HG02759 (cell line): ENCODE results near the gene SLC24A3.

Experiments
- ATAC-seq: cut with Tn5 transposase; IDR thresholded peaks from one replicate; pipeline ENCODE4 v1.9.1; 2021; ENCODE audit warnings: mild to moderate bottlenecking, moderate library complexity; ENCODE audit not compliant: unreplicated experiment

SLC24A3 gene

GRCh38 chr20:19416627-19417026 lies 204.2 kb downstream of the SLC24A3 start:
- no peak for ATAC-seq

- no peak for ATAC-seq
These were observed 207.0 kb downstream of the SLC24A3 start for GRCh38 chr20:19419396-19419795.

GRCh38 chr20:19423097-19423899 lies 210.9 kb downstream of the SLC24A3 start:
- ATAC-seq, result no peak

GRCh38 chr20:19423900-19424620 lies 211.6 kb downstream of the SLC24A3 start:
- ATAC-seq, result no peak

GRCh38 chr20:19426356-19426755 lies 213.9 kb downstream of the SLC24A3 start:
- no peak for ATAC-seq

GRCh38 chr20:19427480-19427879 lies 215.0 kb downstream of the SLC24A3 start:
- ATAC-seq, result no peak

- no peak for ATAC-seq
These were observed 215.5 kb downstream of the SLC24A3 start for GRCh38 chr20:19427913-19428312.

- no peak for ATAC-seq
These were observed 215.9 kb downstream of the SLC24A3 start for GRCh38 chr20:19428324-19428723.

GRCh38 chr20:19429538-19429937 lies 217.1 kb downstream of the SLC24A3 start:
- ATAC-seq, result no peak

- ATAC-seq, result no peak
These were observed 218.3 kb downstream of the SLC24A3 start for GRCh38 chr20:19430641-19431315.

GRCh38 chr20:19431316-19431700 lies 218.9 kb downstream of the SLC24A3 start:
- ATAC-seq, result no peak

GRCh38 chr20:19431906-19432305 lies 219.5 kb downstream of the SLC24A3 start:
- ATAC-seq, result no peak

- ATAC-seq, result no peak
These were observed 221.2 kb downstream of the SLC24A3 start for GRCh38 chr20:19433371-19434350.

- no peak for ATAC-seq
These were observed 222.9 kb downstream of the SLC24A3 start for GRCh38 chr20:19435316-19435715.

GRCh38 chr20:19435821-19436220 lies 223.4 kb downstream of the SLC24A3 start:
- ATAC-seq, result no peak

GRCh38 chr20:19438488-19438887 lies 226.0 kb downstream of the SLC24A3 start:
- no peak for ATAC-seq

- ATAC-seq, result no peak
These were observed 228.5 kb downstream of the SLC24A3 start for GRCh38 chr20:19440660-19441527.

GRCh38 chr20:19446246-19446645 lies 233.8 kb downstream of the SLC24A3 start:
- ATAC-seq, result no peak

GRCh38 chr20:19448632-19449031 lies 236.2 kb downstream of the SLC24A3 start:
- no peak for ATAC-seq

GRCh38 chr20:19449051-19449450 lies 236.6 kb downstream of the SLC24A3 start:
- no peak for ATAC-seq
